NCI-H82 treated with DMSO at 0.1 percent for 48 hours (cell line): ENCODE results near the gene HOXB4.

Source experiments
- DNase-seq: peaks from one replicate; lab custom pipeline; 2025; ENCODE audit not compliant: unreplicated experiment; lab: John Stamatoyannopoulos, UW

The HOXB4 gene

DNA sequence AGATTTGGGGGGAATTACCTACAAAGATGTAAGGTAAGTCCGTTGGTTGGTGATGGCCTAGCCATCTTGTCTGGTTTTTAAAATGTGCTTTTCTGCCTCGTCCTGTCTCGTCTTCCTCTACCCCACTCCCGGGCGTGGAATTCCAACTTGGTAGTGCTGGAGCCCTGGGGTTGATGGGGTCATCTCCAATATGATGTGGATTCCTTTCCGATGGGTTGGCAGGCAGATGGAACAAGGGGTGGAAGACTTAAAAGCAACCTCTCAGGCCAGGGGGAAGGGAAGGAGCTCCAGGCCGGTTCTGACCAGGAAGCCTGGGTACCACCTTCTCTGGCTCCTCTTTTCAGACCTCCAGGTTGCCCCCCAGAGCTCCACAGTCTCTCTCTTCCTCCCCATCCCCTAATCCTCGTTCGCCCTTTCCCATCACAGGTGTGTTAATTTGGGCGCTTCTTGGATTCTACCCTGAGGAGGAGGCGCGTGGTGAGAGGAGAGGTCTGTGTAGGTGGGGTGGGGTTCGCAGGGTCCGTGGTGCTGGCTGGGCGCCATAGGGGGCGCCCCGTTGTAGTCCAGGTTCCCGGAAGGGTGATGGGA lies 28.1 kb downstream of the HOXB4 start:
- DNase-seq, result no peak

DNA sequence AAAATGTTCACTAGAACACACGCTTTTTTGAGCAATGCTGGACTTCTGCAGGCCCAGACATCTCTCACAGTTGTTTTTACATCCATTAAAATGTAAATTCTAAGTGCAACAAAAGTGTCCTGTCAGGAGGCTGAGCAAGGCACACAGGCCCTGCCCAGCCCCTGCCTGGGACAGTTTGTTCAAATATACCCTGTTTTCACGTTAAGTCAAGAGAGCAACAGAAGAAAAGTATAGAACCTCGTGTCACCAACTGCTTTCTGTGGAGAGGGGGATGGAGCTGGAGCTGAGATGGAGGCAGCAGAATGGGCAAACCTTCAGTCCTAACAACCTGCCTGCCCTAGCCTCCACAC lies 28.9 kb downstream of the HOXB4 start:
- no peak for DNase-seq

DNA sequence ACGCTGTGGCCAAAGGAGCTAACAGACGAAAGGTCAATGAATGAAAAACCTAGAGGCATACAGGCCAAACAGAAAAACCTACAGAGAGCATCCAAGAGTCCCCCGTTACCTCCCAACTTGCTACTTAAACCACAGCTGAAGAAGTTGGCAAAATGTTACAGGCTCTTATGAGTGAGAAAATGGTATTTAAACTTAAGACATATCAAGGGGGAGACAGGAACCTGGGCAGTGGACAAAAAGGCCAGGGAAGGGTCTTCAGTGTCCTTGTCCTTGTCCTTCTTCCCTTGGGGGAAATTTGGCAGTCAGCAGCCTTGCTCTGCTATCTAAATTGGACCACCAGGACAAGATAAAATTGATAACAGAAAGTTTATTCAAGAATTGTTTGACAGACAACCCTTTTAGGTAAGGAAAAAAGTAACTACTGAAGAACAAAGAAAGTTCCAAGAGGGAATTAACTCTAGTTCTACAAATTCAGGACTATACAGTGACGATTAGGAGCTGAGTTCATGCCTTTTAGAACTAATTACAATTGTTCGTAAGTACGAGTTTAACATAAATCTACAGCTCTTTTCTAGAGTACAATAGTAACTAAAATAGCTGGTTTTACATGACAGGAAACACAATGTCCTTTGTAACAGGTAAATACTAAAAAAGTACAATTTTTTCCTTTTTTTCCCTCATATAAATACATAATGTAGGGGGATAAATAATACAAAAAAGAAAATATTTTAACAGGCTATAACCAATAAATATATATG lies 29.4 kb downstream of the HOXB4 start:
- DNase-seq, result no peak

DNA sequence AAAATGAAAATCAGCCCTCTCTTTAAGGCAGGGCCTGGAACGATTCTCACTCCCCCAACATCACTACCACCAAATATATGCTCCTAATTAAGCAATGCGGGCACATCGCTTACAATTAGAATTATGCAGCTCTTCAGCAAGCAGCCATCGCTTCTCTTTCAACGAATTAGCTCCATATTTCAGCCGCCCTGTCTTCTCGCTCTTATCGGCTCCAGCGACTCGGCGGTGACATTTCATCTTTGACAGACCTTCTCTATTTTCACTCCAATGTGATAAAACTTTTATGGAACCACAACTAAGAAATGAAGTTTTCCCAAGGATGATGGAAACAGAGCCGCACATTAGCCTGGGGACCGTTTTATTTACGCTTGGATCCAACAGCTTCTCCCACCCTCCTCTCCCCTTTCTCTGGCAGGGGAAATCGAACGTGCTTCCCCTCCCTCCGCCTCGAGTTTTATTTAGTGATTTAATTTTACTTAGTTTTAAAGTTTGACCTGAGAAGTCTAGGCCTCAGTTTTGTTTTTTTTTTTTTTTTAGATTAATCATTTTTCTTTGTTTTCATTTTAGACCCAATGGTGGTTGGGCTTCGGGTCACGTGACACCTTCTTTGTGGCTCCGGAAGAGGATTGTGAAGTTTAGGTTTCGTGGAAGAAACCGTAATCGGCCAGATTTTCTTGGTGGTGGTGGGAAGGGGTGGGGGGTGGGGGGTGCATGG lies 30.2 kb downstream of the HOXB4 start:
- no peak for DNase-seq

DNA sequence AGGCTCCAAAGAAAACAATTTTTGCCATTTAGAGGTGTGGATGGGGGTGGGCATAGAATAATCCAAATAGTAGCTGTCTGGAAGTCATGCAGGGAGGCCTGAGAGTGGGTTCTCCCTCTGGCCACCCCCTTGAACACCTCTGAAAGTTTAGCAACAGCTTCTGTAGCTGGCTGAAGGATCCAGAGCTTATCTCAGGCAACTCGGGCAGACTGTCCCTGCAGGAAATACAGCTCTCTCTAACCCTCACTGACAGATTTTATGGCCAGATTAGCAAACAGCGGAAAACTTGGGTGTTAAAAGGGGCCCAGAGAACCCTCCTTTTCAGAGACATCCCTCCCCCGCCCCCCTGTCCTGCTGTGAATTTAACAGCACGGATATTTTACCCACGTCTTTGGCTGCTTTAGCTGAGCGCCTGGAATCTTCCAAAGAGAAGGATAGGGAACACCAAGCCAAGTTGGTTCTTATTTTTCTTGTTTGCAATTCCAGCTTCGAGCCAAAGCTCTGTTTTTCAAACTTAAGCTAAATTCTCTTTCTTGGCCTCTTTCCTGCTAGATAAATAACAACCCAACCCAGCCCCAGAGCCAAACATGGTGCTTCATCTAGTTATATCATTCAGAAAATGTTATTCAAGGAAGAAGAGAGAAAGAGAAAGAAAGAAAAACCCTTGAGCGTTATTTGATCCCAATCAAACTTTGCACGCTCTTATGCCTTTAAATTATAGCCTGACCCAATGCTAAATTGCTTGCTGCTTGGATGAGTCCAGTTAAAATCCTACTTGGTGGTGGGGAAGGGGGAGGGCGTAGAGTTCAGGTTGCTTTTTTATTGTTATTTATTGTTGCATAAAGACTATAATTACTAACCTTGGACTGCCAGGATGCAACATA lies 31.0 kb downstream of the HOXB4 start:
- DNase-seq, result no peak

DNA sequence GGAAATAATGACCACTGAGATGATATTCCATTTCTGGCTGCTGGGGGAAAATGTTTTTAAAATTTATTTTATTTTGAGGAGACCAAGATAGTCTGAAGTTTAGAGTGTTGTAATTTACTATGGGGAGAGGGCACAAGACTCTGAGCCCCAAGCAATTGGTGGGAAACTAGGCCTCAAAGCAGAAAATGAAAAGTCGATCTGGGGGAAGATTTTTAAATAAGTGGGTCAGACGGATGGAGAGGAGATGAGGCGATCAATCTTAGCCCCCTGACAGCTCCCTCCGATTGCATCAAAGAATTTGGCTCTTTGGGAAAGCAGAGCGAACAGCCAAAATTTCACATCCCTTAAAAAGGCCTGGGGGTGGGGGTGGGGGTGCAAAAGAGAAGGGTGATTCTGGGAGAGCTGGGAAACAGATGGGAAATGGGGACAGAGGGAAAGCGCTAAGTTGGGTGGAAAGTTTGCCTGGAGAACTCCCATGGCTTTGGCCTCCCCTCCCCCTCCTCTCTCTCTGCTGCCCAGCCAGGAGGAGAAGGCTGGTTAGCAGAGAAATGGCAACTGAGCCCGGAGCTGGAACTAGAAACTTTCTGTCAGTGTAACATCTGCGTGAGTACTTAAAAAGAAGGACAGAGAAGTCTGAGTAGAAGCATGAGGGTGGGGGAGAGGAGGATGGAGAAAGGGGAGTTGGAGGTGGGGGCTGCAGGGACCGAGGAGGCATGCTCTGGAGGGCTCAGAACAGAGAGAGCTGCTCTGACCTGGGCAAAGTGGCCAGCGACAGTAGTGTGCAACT lies 31.8 kb downstream of the HOXB4 start:
- DNase-seq, result no peak

DNA sequence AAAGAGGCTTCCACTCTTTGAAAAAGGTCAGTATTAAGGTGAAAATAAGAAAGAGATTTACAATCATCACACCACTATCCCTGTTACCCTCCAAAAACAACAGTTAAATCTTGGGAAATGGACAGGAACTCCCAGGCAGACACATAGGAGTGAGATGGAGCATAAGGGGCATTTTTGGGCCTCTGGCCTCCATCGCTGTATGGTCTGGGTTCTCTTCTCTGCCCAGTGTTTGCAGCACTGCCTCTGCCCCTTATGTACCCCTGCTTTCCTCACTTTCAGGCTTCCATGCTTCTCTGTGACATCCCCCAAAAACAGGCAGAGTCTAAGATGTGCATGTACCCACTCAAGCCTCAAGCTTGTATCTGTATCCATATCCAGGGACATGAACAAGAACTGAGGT lies 32.6 kb downstream of the HOXB4 start:
- DNase-seq, result no peak

DNA sequence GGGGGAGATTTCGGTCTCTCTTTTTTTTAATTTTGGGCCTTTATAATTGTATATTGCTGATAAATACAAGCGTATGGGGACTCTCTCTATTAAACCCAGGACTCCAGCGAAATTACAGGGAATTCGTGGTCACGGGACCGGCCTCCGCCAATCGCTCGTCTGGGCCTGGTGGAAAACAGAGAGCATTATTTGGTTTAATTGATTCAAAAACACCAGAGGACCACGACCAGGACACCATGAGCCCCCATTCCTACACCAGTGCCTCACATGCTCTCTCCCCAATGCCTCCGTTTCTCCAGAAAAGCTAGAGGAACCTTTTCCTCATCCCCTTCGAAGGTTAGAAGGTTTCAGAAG lies 33.2 kb downstream of the HOXB4 start, which contains the start of gene HOXB2:
Gene HOXB2, minus strand, starts transcription at position 88 of the 354 bp plus-strand sequence. CDS start 198 bp downstream, outside the sequence.
- DNase-seq, result no peak

DNA sequence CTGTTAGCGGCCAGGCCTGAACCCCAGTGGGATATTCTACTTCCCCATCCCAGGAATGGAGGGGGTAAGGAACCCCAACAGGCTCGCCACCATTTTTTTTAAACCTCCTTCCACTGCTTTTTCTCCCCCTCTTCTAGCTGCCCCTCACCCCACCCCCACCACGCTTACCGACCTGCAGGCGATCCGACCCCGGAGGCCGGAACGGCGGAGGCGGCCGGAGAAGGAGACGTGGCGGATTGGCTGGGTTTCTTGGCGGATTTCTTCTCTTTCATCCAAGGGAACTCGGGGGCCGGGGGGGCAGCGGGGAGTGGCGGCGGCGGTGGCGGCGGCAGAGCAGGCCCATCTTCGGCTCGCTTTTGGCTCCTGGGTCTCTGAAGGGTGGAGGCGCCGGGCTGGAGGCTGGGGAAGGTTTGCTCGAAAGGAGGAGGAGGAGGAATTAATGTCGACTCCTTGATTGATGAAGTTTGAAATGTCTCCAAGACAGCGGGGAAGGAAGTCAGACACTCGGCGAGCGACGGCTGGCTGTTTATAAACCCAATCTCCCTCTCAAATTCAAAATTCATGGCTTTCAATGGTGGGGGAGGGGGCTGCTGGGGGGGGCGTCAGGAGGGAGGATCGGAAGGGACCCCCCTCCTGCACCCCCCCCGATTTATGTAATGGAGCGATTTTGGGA lies 33.7 kb downstream of the HOXB4 start:
- DNase-seq, result no peak

DNA sequence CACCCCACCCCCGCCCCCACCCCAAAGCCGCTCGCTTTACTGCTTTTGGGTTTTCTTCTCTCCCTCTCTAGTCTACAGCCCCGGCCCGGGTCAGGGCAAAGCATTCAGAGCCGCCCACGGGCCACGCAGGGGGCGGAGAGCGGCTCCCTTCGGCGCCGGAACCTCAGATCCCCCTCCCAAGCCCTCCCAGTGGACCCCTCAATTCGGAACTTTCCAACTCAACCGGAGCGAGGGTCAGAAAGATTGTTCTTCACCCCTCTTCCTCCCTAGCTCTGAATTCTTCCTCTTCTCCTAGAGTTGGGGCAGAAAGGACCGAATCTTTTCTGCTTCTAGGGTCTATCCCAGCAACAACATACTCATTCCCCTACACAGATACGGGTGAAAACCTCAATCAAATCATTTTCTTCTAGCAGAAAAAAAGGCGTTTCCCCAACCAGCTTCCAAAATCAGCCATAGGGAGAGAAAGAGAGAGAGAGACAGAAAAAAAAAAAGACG lies 34.2 kb downstream of the HOXB4 start:
- DNase-seq, result no peak

DNA sequence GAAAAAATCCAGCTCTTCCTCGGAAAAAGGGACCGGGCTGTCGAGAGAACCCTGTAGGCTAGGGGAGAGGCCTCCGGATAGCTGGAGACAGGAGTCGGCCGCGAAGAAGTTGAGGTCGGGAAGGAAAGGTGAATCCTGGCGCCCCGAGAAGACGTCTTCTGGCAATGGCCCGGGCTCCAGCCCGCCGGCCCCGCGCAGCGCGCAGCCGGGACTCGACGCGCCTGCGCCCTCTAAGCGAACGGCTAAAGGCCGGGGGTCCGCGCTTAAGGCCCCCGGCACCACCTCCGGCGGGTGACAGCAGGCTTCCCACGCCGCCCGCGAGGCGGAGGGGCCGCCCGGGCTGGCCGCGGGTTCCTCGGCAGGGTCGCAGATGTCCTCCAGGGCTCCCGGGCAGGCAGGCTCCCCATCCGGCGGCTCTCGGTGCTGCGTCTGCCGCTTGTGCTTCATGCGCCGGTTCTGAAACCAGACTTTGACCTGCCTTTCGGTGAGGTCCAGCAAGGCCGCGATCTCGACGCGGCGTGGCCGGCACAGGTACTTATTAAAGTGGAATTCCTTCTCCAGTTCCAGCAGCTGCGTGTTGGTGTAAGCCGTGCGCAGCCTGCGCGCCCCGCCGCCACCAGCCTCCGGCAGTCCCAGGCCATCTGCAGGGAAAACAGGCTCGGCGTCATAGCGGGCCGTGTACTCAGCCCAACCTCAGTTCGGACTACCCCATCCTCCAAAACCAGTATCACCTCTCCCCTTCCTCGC lies 34.9 kb downstream of the HOXB4 start:
- no peak for DNase-seq

DNA sequence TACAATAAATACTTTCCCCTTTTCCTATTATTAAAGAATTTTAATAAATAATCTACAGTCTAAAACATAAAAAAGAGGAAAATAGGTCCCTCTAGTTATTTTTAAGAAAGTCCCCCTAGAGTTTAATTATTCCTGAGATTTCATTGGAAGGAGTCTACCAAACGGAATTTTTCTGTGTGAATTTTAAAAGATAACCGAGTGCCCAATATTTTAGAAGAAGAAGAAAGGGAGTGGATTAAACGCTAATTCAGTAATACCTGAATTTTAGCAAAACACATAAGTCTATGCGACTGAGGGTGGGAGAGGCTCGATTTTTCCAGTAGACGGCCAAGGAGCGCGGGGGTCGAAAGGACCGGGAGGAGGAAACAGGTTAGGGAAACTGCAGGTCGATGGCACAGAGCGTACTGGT lies 35.4 kb downstream of the HOXB4 start:
- DNase-seq, result no peak

DNA sequence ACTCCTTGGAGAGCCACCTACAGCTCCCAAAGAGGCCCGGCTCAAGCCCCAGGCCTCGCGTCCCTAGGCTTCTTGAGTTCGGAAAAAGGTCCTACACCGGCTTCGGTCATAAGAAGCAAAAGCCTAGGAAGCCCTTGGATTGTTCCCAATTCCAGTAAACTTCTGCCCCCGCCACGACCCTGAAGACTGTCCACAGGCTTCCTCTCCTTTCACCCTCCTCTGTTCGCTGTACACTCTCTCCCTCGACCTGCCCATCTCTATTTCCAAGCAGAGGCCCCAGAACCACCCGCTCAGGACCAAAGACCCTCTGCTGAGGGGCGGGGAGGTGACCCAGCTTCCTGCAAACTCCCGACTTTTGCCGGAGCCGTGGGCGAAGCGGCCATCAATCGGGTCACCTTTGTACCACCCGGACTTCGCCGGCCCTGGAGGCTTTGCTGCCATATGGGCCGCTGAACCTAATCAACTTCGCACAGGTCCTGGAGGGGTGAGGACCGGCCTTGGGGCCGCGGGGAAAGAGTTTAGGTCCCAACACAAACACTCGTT lies 36.0 kb downstream of the HOXB4 start:
- no peak for DNase-seq

DNA sequence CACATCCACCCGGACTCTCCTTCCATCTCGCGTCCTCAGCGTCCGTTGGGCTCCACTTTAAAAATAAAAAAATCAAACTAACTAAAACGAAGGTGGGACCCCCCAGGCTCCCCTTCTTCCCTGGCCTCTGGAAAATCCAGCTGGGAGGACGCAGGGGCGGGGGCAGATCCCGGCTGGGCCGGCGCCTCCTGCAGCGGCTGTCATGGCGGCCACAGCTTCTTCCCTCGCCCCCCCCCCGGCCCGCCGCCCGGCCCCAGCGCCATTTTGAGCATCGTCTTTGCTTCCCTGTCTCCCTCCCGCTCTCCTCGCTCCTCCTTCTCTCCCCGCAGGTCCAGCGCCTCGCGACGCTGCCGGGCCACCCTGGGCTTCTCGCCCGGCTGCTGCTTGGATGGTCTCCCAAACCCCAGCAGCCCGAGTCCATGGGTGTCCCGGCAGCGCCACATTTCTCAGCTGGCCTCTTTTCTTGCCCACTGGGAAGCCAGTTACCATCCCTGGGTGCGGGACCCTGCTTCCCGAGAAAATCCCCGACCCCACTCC lies 36.5 kb downstream of the HOXB4 start:
- DNase-seq, result no peak

DNA sequence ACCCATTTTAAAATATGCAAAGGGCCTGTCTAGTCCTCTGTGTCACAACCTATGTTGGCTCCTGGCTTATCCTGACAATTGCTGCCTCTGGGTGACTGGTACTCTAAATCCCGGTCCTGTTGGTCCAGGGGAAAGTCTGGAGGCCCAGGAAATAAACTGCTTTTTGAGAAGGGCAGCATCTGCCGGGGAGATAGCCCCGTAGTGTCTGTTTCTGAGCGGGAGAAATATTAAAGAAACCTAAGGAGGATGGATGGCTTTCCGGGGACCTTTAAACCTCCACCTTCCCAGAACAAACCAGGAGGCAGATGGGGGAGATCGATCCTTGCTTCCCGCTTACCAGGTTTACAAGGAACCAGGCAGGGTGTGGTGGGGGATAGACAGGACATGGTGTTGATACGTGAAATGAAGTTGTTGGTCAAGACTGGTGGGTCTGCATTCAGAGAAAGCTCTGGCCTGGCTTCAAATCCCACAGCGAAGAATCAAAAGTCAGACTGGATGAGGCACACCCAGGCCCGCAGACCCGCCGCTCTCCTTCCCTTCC lies 37.0 kb downstream of the HOXB4 start:
- no peak for DNase-seq

DNA sequence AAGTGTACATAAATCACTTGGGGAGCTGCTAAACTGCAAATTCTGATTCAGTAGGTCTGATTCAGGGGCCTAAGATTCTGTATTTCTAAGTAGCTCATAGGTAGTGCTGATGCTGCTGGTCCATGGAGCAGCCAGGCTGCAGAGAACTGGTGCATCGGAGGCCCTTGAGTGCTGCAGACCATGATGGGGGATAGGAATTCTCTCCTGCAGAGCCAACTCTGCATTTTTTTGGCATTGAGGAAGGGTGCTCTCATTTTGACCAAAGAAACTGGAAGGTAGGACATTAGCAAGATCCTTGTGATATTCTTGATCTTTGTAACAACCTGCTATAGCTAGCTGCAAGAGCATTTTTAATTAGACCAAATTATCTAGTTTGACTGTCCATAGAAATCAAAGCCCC lies 37.9 kb downstream of the HOXB4 start:
- DNase-seq, result no peak

DNA sequence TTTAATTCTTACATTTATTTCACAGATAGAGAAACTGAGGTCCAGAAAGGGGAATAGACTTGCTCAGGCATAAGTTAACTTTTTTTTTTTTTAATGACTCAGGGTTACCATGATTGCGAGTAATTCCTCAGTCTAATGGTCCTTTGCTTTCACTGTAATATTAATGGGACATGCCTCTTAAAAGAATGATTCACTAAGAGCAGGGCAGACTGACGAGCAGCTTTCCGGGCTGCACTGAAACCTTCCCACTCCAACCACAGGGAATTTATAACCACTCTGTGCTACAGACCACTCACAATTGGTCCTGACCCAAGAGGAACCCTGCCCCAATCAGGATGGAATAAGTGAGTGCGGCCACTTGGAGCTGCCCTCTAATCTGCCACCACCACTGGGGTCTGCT lies 39.0 kb downstream of the HOXB4 start:
- no peak for DNase-seq

DNA sequence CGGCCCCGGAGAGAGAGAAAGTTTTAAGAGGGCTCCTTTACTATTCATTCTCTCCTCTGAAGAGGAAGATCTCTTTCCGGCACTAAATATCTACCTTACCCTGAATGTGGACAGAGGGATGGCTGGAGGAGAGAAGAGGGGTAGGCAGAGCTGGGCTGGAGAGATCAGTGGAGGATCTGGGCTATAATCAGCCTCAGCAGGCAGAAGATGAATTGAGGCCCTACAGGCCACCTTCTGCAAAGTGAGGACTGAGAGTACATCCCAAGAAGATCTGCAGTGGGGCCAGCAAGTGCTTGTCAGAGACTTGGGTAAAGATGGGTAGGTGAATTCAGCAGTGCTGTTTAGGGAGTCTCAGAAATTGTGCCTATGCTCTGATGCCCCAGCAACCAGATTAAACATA lies 40.8 kb downstream of the HOXB4 start:
- DNase-seq, result no peak
